GM18505 (cell line): ENCODE data around the gene MED12L.
"Not testable (repeated sequence)": the region's sequence is repeated elsewhere in the genome, so short reads cannot be mapped to it uniquely, and the experiment has no call there.

ENCODE experiments used
- ATAC-seq: cut with Tn5 transposase; IDR thresholded peaks from one replicate; pipeline ENCODE4 v1.9.1; 2021; ENCODE audit not compliant: unreplicated experiment
- POLR2A ChIP-seq: IDR thresholded peaks from 4 replicates; pipeline ENCODE4 v1.6.1; 2011; ENCODE audit warnings: borderline replicate concordance; ENCODE audit not compliant: insufficient read depth, insufficient read length; ENCODE audit errors: extremely low read depth

MED12L gene

DNA sequence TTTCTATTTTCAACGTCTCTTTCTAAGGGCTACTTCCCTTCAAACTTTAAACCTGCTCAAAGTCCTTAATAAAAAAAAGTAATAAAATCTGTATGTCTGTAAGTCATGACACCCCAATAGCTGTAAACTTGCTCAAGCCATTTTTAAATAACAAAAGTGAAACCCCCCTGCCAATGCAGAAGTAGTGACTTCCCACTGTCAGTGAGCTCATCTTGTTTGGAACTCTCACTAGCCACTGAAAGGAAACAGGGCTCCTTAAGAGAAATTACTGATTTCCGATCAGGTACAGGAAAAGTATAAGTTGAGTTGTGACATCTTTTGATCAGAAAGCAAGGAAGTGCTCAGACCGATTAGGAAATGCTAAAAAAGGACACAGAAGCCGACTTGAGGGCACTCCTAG, 145.2 kb downstream of the MED12L start:
- no peak for TF ChIP-seq POLR2A
- ATAC-seq: peak; percentile 48

DNA sequence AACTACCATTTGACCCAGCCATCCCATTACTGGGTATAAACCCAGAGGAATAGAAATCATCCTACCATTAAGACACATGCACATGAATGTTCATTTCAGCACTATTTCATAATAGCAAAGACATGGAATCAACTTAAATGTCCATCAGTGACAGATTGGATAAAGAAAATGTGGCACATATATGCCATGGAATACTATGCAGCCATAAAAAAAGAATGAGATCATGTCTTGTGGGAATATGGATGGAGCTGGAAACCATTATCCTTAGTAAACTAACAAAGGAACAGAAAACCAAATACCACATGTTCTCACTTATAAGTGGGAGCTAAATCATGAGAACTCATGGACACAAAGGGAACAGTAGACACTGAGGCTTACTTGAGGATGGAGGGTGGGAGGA, 146.9 kb downstream of the MED12L start:
- ATAC-seq: not testable (repeated sequence)

DNA sequence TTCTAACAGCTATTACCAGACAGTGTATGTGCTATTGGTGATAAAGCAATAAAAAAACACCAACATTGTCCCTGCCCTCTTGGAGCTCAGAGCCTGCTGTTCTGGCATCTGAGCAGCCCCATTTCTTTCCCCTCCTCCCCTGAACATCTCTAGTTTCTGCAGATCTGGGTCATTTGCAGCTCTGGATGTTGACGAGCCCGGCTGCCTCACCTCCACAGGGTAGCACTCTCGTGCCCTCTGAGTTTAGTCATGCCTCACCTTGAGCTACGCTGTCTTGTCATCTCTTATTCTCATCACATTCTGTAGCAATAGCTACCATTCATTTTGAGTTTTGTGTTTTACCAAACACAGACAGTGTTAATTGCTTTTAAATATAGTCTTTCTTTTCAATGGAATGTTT, 147.5 kb downstream of the MED12L start:
- TF ChIP-seq POLR2A: no peak
- no peak for ATAC-seq

DNA sequence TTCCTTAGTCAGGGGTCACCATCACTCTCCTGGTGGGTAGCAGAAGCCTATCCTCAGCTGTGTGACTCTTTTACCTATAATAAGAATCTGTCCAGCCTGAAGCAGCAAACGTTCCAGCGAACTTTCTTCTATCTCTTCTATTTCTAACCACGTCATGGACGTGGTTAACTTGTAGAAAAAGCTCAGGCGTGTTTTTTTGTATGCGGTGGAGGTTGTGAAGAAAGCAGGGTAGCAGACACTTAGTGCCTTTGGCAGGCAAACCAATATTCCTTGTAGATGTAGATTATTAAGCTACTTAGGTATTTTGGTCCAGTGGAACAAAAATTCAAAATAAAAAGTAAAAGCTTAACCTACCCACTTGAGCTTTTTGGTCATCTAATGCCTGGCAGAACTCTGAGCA, 149.4 kb downstream of the MED12L start:
- TF ChIP-seq POLR2A: no peak
- ATAC-seq: no peak

DNA sequence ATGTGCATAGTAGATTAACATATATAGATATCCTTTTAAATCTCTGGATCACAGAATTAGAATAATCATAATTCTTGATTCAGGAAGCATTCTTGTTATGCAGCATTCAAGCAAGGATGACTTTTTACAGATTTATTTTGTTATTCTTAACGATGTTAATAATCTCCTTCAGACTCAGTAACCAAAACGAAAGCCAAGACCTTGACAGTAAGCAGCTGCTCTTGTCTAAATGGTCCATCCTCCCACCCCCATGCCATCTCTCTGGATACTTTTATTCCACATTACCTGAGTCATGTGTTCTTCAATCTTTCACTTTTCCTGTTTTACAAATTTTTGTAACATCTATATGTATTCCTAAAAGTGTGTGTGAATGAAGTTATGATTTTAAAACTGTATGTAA, 150.9 kb downstream of the MED12L start:
- ATAC-seq: no peak
- TF ChIP-seq POLR2A: no peak

DNA sequence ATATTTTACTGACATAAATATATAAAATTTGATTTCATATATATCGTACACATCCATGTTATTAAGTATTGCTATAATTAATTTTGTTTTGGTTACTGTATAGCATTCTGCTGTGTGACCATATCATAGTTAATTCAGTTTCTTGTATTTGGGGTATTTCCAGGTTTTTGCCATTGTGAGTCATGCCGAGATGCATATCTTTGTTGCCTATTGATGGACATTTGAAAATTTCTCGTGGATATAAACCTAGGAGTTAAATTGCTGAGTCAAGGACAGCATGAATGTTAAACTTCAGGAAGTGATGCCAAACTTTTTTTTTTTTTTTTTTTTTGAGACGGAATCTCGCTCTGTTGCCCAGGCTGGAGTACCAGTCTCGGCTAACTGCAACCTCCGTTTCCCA, 151.3 kb downstream of the MED12L start:
- TF ChIP-seq POLR2A: no peak
- ATAC-seq: no peak

DNA sequence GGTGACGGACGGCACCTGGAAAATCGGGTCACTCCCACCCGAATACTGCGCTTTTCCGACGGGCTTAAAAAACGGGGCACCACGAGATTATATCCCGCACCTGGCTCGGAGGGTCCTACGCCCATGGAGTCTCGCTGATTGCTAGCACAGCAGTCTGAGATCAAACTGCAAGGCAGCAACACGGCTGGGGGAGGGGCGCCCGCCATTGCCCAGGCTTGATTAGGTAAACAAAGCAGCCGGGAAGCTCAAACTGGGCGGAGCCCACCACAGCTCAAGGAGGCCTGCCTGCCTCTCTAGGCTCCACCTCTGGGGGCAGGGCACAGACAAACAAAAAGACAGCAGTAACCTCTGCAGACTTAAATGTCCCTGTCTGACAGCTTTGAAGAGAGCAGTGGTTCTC, 156.5 kb downstream of the MED12L start:
- ATAC-seq: not testable (repeated sequence)

DNA sequence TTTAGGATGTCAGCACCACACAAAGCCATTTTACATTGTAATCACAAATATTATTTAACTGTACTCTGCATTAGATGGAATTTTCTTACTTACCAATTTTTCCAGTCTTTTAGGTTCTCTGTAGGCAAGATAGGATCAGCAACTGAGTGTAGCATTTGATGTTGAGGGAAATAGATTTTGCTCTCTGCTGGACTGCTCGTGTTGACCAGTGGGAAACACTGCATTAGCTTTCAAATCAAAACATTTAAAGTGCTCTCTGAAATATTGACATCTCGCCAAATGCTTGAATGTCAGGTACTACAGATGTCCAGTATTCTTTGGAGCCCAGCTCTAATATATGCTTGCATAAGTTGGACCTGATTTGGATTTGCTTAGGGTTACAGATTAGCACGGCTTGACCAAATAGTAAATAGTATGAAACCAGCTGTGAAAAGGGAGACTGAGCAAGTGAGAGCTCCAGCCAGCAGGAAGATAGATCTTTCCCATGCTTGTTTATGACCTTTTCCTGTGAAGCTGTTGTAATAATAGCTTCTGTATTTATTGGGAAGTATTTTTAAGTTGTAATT, 163.4 kb downstream of the MED12L start:
- ATAC-seq: no peak
- TF ChIP-seq POLR2A: no peak

DNA sequence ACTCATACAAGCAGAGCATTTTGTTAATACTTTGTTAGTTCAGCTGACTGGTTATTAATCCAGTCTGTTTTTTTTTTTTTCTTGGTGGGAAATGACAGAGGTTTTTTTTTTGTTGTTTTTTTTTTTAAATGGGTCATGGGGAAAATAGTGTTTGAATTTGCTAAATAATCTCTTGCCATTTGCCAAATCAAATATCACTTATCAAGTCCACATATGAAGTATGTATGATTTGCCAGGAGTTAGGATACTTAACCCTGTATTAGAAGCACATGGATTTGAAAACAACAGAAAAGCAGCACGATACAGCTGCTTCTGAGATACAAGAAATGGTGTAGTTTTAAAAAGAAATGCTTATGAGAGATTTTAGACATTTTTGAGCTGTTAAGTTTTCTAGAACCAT, 171.3 kb downstream of the MED12L start:
- TF ChIP-seq POLR2A: no peak
- ATAC-seq: no peak

DNA sequence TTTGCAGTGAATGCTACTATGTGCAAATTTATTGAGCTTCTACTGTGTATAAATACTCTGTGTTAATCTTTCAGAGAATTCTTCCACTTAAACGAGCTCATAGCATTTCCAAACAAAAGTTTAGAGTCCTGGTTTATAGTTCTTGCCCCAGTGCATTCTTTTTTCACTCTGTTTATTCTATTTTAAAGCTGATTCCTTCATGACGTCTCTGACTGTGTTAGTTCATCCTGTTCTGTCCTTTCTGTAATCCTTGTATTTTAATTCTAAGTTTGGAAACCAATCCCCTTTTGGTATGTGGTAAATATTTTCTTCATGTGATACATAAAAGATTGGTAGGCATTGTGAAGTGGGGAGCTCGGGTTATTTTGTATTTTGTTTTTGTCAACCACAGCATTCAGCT, 174.2 kb downstream of the MED12L start:
- no peak for TF ChIP-seq POLR2A

DNA sequence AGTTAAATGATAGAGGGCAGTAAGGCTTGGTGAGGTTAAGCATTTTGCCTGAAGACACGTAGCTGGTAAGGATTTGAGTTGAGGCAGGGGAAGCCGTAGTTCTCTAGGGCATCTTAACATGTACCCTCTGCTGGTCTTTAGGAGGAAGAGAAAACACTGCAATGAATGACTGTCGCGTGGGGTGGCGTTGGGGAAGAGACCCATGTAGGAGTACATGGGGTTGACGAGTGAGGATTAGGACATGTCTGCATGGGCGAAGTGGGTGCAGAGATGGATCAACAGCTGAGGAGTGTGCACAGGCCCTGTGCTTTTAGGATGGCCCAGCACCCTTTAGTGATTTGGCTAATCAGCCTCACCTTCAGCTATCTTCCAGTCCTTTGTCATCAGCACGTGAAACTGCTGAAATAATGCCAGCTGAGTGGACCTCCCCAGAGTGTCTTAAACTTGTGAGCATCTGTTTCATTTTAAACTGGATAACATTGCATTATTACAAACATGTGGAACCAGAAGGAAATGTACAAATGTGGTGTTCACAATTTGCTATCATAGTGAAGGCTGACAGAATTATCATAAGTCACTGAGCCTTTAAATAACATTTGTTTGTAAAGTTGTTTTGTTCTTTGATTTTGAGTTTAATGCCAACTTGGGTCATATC, 177.5 kb downstream of the MED12L start:
- no peak for TF ChIP-seq POLR2A
- no peak for ATAC-seq

More for the DNA sequence above, 174.2 kb downstream of the MED12L start:
- ATAC-seq: no peak

DNA sequence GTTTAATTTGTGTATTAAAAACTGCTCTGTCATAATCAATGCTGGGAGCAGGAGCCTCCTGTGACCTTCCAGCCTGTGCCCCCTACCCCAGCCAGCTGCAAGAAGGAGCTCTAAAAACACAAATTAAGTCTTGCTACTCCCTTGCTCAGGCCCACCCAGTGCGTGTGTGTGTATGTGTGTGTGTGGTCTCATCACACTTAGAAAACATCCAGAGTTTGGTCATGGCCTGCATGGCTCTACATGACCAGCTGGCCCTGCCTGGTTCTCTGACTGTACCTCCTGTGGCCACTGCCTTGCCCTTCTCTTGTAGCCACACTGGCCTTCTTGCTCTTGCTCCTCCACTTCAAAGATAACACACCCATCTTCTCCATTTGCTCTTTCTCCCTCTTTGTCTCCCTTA, 179.1 kb downstream of the MED12L start:
- no peak for TF ChIP-seq POLR2A
- ATAC-seq: no peak

DNA sequence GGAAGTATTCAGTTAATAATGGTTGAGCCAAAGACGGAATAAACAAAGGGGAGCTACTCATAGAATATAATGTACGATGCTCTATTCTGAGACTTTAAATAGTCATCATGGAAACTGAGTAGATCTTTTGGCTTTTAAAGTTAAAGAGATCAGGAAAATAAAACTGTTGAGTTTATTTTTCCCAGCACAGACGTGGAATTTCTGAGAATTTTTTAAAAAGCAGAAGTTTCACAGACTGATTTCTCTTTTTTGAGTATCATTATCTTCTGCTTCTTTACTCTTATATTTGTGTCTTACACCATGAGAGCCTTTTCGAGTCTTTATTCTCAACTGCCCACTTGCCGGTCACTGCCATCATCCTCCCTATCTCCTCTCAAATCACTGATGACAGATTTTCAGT, 179.7 kb downstream of the MED12L start:
- TF ChIP-seq POLR2A: no peak
- ATAC-seq: no peak

DNA sequence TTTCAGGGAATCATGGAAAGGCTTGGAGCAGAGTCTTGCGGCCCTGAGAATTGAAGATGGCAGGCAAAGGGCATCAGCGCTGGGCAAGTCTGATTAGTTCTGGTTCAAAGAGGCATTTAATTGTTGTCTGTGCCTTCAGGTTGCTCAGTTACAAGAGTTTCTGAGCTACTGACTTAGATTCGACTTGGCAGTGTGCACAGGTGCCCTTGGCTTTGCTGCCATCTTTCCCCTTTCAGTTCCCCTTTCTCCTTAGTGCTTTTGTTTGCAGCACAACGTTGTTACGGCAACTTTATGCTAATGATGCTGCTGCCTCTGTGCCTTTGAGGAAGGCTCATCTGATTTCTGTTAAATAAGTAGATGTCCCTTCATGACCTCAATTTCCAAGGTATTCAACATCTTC, 180.4 kb downstream of the MED12L start:
- no peak for TF ChIP-seq POLR2A
- ATAC-seq: peak; percentile 96

DNA sequence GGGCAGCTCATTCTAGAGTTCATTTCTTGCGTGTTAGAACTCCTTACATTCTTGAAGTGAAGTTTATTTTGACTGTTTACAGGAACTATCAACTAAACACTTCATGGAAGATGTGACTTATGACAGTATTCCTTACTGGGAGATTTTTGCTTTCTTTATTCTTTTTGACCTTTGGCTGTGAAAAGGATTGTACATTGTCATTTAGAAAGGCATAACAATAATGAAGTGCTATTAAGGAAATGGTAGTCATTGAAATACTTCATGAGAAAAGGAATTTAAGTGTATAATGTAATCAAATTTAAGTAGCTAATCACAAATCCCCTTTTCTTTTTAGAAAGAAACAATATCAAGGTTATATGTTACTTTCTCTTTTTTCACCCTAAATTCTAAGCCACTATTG, 181.6 kb downstream of the MED12L start:
- no peak for ATAC-seq

More for the DNA sequence above, 181.6 kb downstream of the MED12L start:
- no peak for TF ChIP-seq POLR2A
